ENCODE data around the gene ARMC5. TPM values are rescaled to one million over a fixed set of nuclear protein-coding genes. Genes with fewer than 3 reads are reported as not detected.

ARMC5 gene
- total RNA-seq, 1 experiment from 2014 or later = 11.8 TPM

DNA sequence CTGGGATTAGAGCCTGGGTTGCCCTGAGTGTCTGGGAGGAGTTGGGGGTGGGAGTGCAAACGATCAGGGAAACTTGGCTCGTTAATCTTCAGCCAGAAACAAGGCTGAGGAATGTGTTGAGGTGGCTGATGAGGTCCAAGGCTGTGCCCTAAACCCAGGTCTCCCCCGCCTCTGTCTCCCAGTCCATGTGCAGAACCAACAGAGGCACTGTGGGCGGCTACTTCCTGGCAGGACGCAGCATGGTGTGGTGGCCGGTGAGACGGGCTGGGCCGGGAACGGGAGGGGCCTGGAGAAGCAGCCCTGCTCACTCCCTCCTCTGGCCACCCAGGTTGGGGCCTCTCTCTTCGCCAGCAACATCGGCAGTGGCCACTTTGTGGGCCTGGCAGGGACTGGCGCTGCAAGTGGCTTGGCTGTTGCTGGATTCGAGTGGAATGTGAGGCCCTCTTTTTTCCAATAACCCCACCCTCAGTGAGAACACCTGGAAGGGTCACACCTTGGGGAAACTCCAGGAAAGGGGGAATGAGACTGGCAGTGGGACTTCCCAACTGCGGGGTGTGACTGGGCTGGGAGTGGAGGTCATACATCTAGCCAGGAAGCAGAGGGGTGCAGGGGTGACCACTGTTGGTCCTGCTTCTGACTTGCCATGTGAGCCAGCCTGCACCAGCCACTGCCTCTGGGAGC is 25.3 kb downstream of the ARMC5 start (continued):
- no peak for TF ChIP-seq EGR1 (IDR thresholded peaks at IDR 0.05; ENCODE audit: low read depth)

DNA sequence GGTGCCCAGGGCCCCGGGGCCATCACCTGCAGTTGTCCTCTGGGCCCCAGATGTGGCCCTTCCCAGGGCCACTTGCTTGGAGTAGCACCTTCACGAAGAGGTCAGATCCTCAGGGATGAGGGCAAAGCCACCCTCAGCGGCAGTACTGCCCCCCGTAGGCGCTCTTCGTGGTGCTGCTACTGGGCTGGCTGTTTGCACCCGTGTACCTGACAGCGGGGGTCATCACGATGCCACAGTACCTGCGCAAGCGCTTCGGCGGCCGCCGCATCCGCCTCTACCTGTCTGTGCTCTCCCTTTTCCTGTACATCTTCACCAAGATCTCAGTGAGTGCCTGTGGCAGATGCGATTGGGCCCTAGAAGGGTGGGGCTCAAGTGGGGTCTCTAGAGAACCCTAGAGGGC is 26.3 kb downstream of the ARMC5 start:
- H3K4me3 ChIP-seq (replicated peaks in 1 of 2; ENCODE audit: low read depth in 1 of 2, low read length in 2 of 2) = no peak overlapping the region
- H3K27ac ChIP-seq (ENCODE audit: low read depth, low read length) = no peak overlapping the region
- intact Hi-C loops (cut with micrococcal nuclease) = no loop called here
- no TSS peak for BruUV-seq (replicated peaks)
- H2AFZ ChIP-seq (ENCODE audit: low read depth, low read length, poor library complexity, severe bottlenecking) = no peak overlapping the region
- H3K36me3 ChIP-seq (ENCODE audit: control insufficient read depth in 1 of 2, insufficient read depth in 2 of 2, low read length in 2 of 2) = no peaks in the 10 kb centered on the region
- ChIA-PET CTCF (no interaction called here), RAD21 (ENCODE audit: low non-redundant PET in 1 of 2, low total read pairs in 2 of 2, uncharacterized antibody in 2 of 2, unreplicated experiment in 2 of 2) (no interaction called here), POLR2A (no interaction called here)
- no peaks in the 10 kb centered on the region for H3K79me2 ChIP-seq (ENCODE audit: insufficient read depth, low read length)
- no peak for TF ChIP-seq YY1 (IDR thresholded peaks at IDR 0.05; ENCODE audit: extremely low read depth, insufficient replicate concordance, low read depth, low read length)
- TF ChIP-seq, protein P1, sequence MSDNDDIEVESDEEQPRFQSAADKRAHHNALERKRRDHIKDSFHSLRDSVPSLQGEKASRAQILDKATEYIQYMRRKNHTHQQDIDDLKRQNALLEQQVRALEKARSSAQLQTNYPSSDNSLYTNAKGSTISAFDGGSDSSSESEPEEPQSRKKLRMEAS (IDR thresholded peaks at IDR 0.05) = no peak
- no peak for TF ChIP-seq CBX3 (IDR thresholded peaks at IDR 0.05; ENCODE audit: low read depth)
- no peak for TF ChIP-seq POLR2AphosphoS5 (IDR thresholded peaks at IDR 0.05; ENCODE audit: low read depth, low read length)
- TF ChIP-seq EZH2 (IDR thresholded peaks at IDR 0.05) = no peak
- no peak for TF ChIP-seq TCF7L2 (IDR thresholded peaks at IDR 0.05; ENCODE audit: borderline replicate concordance, extremely low read depth, insufficient read depth, insufficient read length)
- no peak for TF ChIP-seq CEBPB (IDR thresholded peaks at IDR 0.05; ENCODE audit: low read depth)
- TF ChIP-seq, protein P2, sequence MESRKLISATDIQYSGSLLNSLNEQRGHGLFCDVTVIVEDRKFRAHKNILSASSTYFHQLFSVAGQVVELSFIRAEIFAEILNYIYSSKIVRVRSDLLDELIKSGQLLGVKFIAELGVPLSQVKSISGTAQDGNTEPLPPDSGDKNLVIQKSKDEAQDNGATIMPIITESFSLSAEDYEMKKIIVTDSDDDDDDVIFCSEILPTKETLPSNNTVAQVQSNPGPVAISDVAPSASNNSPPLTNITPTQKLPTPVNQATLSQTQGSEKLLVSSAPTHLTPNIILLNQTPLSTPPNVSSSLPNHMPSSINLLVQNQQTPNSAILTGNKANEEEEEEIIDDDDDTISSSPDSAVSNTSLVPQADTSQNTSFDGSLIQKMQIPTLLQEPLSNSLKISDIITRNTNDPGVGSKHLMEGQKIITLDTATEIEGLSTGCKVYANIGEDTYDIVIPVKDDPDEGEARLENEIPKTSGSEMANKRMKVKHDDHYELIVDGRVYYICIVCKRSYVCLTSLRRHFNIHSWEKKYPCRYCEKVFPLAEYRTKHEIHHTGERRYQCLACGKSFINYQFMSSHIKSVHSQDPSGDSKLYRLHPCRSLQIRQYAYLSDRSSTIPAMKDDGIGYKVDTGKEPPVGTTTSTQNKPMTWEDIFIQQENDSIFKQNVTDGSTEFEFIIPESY (IDR thresholded peaks at IDR 0.05; ENCODE audit: extremely low read depth, insufficient replicate concordance, low read length) = no peak
- no peak for TF ChIP-seq POLR2A (IDR thresholded peaks at IDR 0.05; ENCODE audit: borderline replicate concordance, extremely low read depth, insufficient read depth, insufficient read length)
- no peak for TF ChIP-seq ELF1 (IDR thresholded peaks at IDR 0.05; ENCODE audit: borderline replicate concordance, low read depth)
- no peak for TF ChIP-seq EGR1 (IDR thresholded peaks at IDR 0.05; ENCODE audit: low read depth)
- TF ChIP-seq FOSL1 (IDR thresholded peaks at IDR 0.05; ENCODE audit: low read depth) = no peak
- TF ChIP-seq RAD21 (IDR thresholded peaks at IDR 0.05; ENCODE audit: low read depth) = no peak
- no peak overlapping the region for H3K9ac ChIP-seq (ENCODE audit: low read length)
- peaks cover 7 to 20% of the 10 kb centered on the region in 2 experiments; a peak in 3 of 4 replicates for H3K4me1 ChIP-seq (ENCODE audit: control insufficient read depth in 1 of 2, insufficient read depth in 2 of 2, low read length in 2 of 2)
- H3K9me2 ChIP-seq (ENCODE audit: insufficient read depth) = no peaks in the 10 kb centered on the region
- ATAC-seq (no peak), DNase-seq (ENCODE audit: low read depth, low spot score) (no peak)
- no peaks in the 10 kb centered on the region for H4K20me1 ChIP-seq (ENCODE audit: insufficient read depth)
- no peak overlapping the region for H3K4me2 ChIP-seq (ENCODE audit: low read length)
- no peaks in the 10 kb centered on the region for H3K9me3 ChIP-seq (ENCODE audit: control insufficient read depth in 1 of 2, insufficient read depth in 1 of 2, low read depth in 1 of 2, low read length in 2 of 2)
- no peaks in the 10 kb centered on the region for H3K27me3 ChIP-seq (ENCODE audit: insufficient read depth, low read length)

Measured in HCT116 (cell line).